Muscle layer of colon (tissue), 2 donors: ENCODE data around the gene INTS7.
"Not testable (repeated sequence)": the region's sequence is repeated elsewhere in the genome, so short reads cannot be mapped to it uniquely, and the experiment has no call there.

Experiments
- H3K27ac ChIP-seq: one replicate; pipeline ENCODE4 v1.7.0; 2013; ENCODE audit warnings: low read depth, mild to moderate bottlenecking, low read length, moderate library complexity
- H3K27me3 ChIP-seq, 2 donors: one replicate each; pipeline ENCODE4 v1.7.0; 2013; ENCODE audit warnings: low read length in 2 of 2, mild to moderate bottlenecking in 2 of 2; ENCODE audit not compliant: insufficient read depth in 2 of 2, control insufficient read depth in 1 of 2
- H3K36me3 ChIP-seq: one replicate; pipeline ENCODE4 v1.7.0; 2013; ENCODE audit warnings: mild to moderate bottlenecking, low read length; ENCODE audit not compliant: insufficient read depth
- H3K4me1 ChIP-seq: one replicate; pipeline ENCODE4 v1.7.0; 2013; ENCODE audit warnings: mild to moderate bottlenecking, low read length; ENCODE audit not compliant: insufficient read depth
- H3K4me3 ChIP-seq, 2 donors: one replicate each; pipeline ENCODE4 v1.7.0; 2013; ENCODE audit warnings: low read length in 2 of 2, low read depth in 1 of 2, mild to moderate bottlenecking in 1 of 2, moderate library complexity in 1 of 2
- H3K9ac ChIP-seq: one replicate; pipeline ENCODE4 v1.7.0; 2013; ENCODE audit warnings: low read length
- H3K9me3 ChIP-seq: one replicate; pipeline ENCODE4 v1.7.0; 2013; ENCODE audit warnings: mild to moderate bottlenecking, low read length
- donor health status: abdominal sarcoma.
- donor health status: Adenocarcinoma of cecum.

INTS7 gene

DNA sequence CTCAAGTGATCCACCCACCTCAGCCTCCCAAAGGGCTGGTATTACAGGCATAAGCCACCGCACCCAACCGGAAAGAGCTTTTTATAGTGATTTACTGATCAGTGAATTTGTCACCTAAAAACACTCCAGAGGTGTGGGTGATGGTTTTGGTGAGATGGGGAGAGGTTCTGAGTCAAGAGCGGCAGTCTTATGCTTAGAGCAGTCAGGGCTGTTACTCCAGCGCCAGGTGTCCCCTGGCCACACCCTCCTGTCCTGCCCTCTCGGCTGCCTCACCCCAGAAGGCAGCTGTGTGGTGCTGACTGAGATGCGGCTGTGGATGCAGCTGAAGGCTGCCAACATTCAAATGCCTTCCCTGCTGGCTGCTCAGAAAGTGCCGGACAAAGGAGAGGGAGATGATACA lies 110.3 kb downstream of the INTS7 start:
- no peaks in the 10 kb centered on the region for H3K9me3 ChIP-seq
- no peak overlapping the region for H3K4me3 ChIP-seq
- no peaks in the 10 kb centered on the region for H3K27me3 ChIP-seq
- no peak overlapping the region for H3K9ac ChIP-seq
- no peak overlapping the region for H3K27ac ChIP-seq
- no peaks in the 10 kb centered on the region for H3K36me3 ChIP-seq
- no peaks in the 10 kb centered on the region for H3K4me1 ChIP-seq

DNA sequence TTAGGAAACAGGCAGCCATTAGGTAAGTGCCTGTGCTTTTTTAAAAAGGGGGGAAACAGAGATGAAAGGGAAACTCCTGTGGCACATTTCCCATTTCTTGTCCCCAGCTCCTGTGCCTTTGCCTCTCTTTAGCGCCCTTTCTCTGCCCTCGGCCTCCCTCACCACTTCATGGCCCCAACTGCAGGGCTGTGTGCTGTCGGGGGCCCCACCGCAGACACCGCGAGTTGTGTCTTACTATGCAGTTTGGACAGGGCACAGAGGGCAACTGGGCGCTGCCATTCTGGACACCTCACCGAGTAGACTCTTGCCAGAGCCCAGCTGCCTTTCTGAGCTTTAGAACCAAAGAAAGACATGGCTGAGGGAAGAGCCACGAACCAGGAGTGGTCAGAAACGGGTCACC lies 111.1 kb downstream of the INTS7 start:
- H3K27ac ChIP-seq, result no peak overlapping the region
- H3K9ac ChIP-seq, result no peak overlapping the region
- no peaks in the 10 kb centered on the region for H3K36me3 ChIP-seq
- no peaks in the 10 kb centered on the region for H3K27me3 ChIP-seq
- H3K9me3 ChIP-seq, result no peaks in the 10 kb centered on the region
- H3K4me1 ChIP-seq, result no peaks in the 10 kb centered on the region
- H3K4me3 ChIP-seq, result no peak overlapping the region

GRCh38 chr1:211923095-211923494 lies 112.3 kb downstream of the INTS7 start:
- Histone ChIP-seq H3K9me3 (no peaks in the 10 kb centered on the region), H3K9ac (no peak overlapping the region), H3K4me1 (no peaks in the 10 kb centered on the region), H3K27ac (no peak overlapping the region), H3K4me3 (no peak overlapping the region), H3K27me3 (no peaks in the 10 kb centered on the region), H3K36me3 (no peaks in the 10 kb centered on the region)

- no peaks in the 10 kb centered on the region for H3K27me3 ChIP-seq
- H3K9me3 ChIP-seq, result no peaks in the 10 kb centered on the region
- peaks cover 6% of the 10 kb centered on the region for H3K4me1 ChIP-seq
- H3K4me3 ChIP-seq, result no peak overlapping the region
- H3K27ac ChIP-seq, result no peak overlapping the region
- no peaks in the 10 kb centered on the region for H3K36me3 ChIP-seq
- H3K9ac ChIP-seq, result no peak overlapping the region
Measured at GRCh38 chr1:211921579-211922095, 113.7 kb downstream of the INTS7 start.

- Histone ChIP-seq H3K27me3 (no peaks in the 10 kb centered on the region), H3K4me3 (no peak overlapping the region), H3K36me3 (no peaks in the 10 kb centered on the region), H3K27ac (no peak overlapping the region), H3K9ac (no peak overlapping the region), H3K9me3 (no peaks in the 10 kb centered on the region), H3K4me1 (peaks cover 6% of the 10 kb centered on the region)
Measured at GRCh38 chr1:211920602-211921226, 114.6 kb downstream of the INTS7 start.

DNA sequence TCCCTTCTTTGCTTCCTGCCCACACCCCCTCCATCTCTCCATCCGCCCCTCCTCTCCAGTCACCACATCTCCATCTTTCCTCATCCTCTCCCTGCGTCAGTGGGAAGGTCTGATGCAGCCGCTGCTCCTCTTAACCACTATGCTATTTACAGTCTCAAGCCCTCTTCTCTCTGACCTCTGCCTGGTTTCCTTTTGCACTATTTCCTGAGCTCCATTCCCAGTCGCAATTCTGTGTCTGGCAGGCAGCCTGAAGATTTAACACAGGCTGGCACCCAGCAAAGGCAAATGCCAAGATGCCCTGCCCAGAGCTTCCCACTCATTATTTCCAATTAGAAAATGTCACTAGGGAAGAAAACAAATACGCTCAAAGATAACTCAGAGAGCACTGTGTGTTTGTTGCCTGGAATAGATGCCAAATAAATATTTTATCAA lies 115.2 kb downstream of the INTS7 start:
- Histone ChIP-seq H3K4me3 (no peak overlapping the region), H3K27me3 (no peaks in the 10 kb centered on the region), H3K9me3 (no peaks in the 10 kb centered on the region), H3K4me1 (peaks cover 6% of the 10 kb centered on the region), H3K27ac (no peak overlapping the region), H3K9ac (no peak overlapping the region), H3K36me3 (no peaks in the 10 kb centered on the region)

GRCh38 chr1:211918843-211919414 lies 116.4 kb downstream of the INTS7 start:
- H3K36me3 ChIP-seq, result no peaks in the 10 kb centered on the region
- H3K4me1 ChIP-seq, result peaks cover 6% of the 10 kb centered on the region
- no peak overlapping the region for H3K4me3 ChIP-seq
- H3K27me3 ChIP-seq, result no peaks in the 10 kb centered on the region
- H3K9ac ChIP-seq, result no peak overlapping the region
- no peak overlapping the region for H3K27ac ChIP-seq
- no peaks in the 10 kb centered on the region for H3K9me3 ChIP-seq

DNA sequence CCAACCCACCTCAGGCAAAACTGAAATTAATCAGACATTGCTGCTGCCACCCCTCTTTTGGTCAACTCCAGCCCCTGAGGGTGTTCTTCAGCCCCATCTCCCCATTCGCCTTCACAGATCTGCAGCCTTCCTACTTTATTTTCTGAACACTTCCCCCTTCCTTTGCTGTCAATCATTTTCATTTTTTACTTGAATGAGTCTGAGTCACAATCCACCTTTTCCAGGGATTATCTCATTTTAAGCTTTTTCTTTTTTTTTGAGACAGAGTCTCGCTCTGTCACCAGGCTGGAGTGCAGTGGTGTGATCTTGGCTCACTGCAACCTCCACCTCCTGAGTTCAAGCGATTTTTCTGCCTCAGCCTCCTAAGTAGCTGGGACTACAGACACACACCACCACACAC lies 118.9 kb downstream of the INTS7 start:
- H3K9me3 ChIP-seq, H3K27ac ChIP-seq, H3K9ac ChIP-seq, H3K4me3 ChIP-seq, H3K4me1 ChIP-seq, H3K36me3 ChIP-seq, H3K27me3 ChIP-seq: not testable (repeated sequence)

- Histone ChIP-seq H3K27ac (no peak overlapping the region), H3K4me1 (peaks cover 6% of the 10 kb centered on the region), H3K9me3 (no peaks in the 10 kb centered on the region), H3K4me3 (no peak overlapping the region), H3K9ac (no peak overlapping the region), H3K36me3 (no peaks in the 10 kb centered on the region), H3K27me3 (no peaks in the 10 kb centered on the region)
Measured at GRCh38 chr1:211915924-211916323, 119.4 kb downstream of the INTS7 start.

DNA sequence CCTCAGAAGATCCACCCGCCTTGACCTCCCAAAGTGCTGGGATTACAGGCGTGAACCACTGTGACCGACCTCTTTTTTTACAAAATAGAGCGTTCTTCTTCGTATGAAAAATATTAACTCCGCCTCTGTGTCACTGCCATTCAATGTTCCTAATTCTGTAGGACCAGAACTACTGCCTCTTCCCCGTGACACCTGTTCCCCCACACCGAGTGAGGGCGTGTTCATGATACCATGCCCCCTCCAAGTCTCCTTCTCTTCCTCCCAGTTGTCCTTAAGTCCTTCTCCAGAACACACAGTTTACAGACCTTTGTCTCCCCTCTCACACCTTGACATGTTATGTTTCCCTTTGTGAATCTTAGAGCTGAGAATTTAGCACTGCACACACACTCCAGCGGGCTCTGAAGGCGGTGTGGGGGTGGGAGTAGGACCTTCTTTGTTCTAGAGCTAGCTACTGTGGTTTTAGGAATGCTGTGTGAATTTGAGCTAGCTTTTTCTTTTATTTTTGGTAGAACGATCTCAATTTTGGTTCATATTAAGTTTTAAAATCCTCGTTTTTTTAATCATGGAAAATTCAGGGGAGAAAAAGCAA lies 122.4 kb downstream of the INTS7 start:
- no peaks in the 10 kb centered on the region for H3K9me3 ChIP-seq
- no peaks in the 10 kb centered on the region for H3K36me3 ChIP-seq
- H3K27me3 ChIP-seq, result no peaks in the 10 kb centered on the region
- no peak overlapping the region for H3K4me3 ChIP-seq
- no peak overlapping the region for H3K9ac ChIP-seq
- peaks cover 6% of the 10 kb centered on the region for H3K4me1 ChIP-seq
- H3K27ac ChIP-seq, result no peak overlapping the region

- Histone ChIP-seq H3K9ac (no peak overlapping the region), H3K27ac (no peak overlapping the region), H3K36me3 (no peaks in the 10 kb centered on the region), H3K4me3 (no peak overlapping the region), H3K9me3 (no peaks in the 10 kb centered on the region), H3K27me3 (no peaks in the 10 kb centered on the region), H3K4me1 (no peaks in the 10 kb centered on the region)
Measured at GRCh38 chr1:211912038-211912437, 123.3 kb downstream of the INTS7 start.
